ENCODE results near the gene PITX3.
"Not testable (repeated sequence)": the region's sequence is repeated elsewhere in the genome, so short reads cannot be mapped to it uniquely, and the experiment has no call there.

The PITX3 gene

GRCh38 chr10:102188941-102189898 lies 52.1 kb downstream of the PITX3 start:
- not testable (repeated sequence) for H3K36me3 Mint-ChIP-seq (ENCODE audit: low read depth); H3K4me3 Mint-ChIP-seq; H3K27me3 Mint-ChIP-seq
- Mint-ChIP-seq H3K9me3 (peaks cover 14% of the 10 kb centered on the region), H3K27ac (peak overlapping the region; percentile 33), H3K4me1 (ENCODE audit: low read depth) (peaks cover 15% of the 10 kb centered on the region)

DNA sequence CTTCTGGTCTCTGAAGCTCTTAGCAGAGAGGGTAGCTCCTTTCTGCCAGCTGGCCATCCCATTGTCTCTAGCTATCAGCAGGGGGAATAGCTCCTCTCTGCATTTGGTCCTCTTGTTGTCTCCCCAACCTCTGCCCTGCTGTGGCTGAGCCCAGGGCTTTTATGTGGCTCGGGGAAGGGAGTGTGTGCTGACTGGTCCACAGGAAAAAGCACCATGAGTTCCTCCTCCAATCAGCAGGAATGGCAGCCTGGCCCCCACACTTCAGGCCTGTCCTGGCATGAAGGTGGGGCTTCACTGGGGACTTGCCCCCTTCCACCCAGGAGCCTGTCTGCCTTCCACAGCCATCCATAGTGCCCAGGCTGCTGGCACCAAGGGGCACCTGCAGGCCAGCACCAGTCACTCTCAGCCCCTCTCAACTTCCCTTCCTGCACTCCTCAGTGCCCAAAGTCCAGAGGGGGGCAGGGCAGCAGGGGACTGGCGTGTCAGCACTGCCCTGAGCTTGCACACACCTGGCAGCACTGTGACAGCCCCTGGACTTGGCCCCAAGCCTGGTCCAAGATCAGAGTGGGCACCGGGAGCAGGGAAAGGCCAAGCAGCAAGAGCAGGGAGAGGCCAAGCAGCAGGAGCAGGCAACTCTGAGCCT lies 52.9 kb downstream of the PITX3 start:
- no peaks in the 10 kb centered on the region for H3K36me3 Mint-ChIP-seq (ENCODE audit: low read depth)
- peaks cover 15% of the 10 kb centered on the region for H3K4me1 Mint-ChIP-seq (ENCODE audit: low read depth)
- no peaks in the 10 kb centered on the region for H3K27me3 Mint-ChIP-seq
- H3K9me3 Mint-ChIP-seq = peaks cover 14% of the 10 kb centered on the region
- no peak overlapping the region for H3K27ac Mint-ChIP-seq
- H3K4me3 Mint-ChIP-seq = no peak overlapping the region

DNA sequence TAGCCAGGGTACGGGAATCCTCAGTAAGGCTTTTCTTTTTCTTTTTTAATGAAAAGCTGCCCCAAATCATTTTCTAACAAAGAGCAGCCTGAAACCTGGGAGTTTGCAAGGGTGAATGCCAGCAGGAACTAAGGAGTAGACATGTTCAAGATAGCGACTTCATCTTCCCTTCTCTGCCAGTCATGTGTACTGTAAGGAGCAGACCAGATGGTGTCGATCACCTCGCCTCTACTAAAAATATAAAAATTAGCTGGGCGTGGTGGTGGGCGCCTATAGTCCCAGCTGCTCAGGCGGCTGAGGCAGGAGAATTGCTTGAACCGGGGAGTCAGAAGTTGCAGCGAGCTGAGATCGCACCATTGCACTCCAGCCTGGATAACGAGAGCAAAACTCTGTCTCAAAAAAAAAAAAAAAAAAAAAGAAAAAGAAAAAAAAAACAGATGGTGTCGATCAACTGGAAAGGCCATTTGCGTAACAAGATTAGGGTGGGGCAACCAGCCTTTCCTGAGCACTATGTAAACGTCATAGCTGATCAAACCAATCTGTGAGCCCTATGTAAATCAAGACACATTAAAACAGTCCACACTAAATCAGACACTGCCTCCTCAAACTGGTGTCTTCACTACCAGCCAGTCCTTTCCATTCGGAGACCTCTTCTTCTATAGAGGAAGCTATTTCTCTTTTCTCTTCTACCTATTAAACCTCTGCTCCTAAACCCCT lies 55.3 kb downstream of the PITX3 start:
- H3K27ac Mint-ChIP-seq = no peak overlapping the region
- no peak overlapping the region for H3K4me3 Mint-ChIP-seq
- H3K9me3 Mint-ChIP-seq = peaks cover 4% of the 10 kb centered on the region

GRCh38 chr10:102185272-102185671 lies 56.0 kb downstream of the PITX3 start:
- no peak overlapping the region for H3K27ac Mint-ChIP-seq
- H3K36me3 Mint-ChIP-seq (ENCODE audit: low read depth) = no peaks in the 10 kb centered on the region
- H3K4me1 Mint-ChIP-seq (ENCODE audit: low read depth) = peaks cover 15% of the 10 kb centered on the region
- peaks cover 4% of the 10 kb centered on the region for H3K9me3 Mint-ChIP-seq
- peaks cover 4% of the 10 kb centered on the region for H3K27me3 Mint-ChIP-seq
- no peak overlapping the region for H3K4me3 Mint-ChIP-seq

More for the DNA sequence above, 55.3 kb downstream of the PITX3 start:
- Mint-ChIP-seq H3K4me1 (ENCODE audit: low read depth) (peaks cover 15% of the 10 kb centered on the region), H3K36me3 (ENCODE audit: low read depth) (no peaks in the 10 kb centered on the region), H3K27me3 (peaks cover under 1% of the 10 kb centered on the region)

GRCh38 chr10:102184606-102185005 lies 56.7 kb downstream of the PITX3 start:
- H3K27me3 Mint-ChIP-seq = peaks cover 4% of the 10 kb centered on the region
- no peaks in the 10 kb centered on the region for H3K36me3 Mint-ChIP-seq (ENCODE audit: low read depth)
- H3K4me3 Mint-ChIP-seq = no peak overlapping the region
- peaks cover 14% of the 10 kb centered on the region for H3K4me1 Mint-ChIP-seq (ENCODE audit: low read depth)
- H3K27ac Mint-ChIP-seq = no peak overlapping the region
- peaks cover 4% of the 10 kb centered on the region for H3K9me3 Mint-ChIP-seq
